HG03064 (cell line): ENCODE measurements around the gene RTN4RL2.

Source experiments
- ATAC-seq: cut with Tn5 transposase; IDR thresholded peaks from one replicate; pipeline ENCODE4 v1.9.1; 2021; ENCODE audit warnings: low read depth; ENCODE audit not compliant: unreplicated experiment

Gene RTN4RL2

DNA sequence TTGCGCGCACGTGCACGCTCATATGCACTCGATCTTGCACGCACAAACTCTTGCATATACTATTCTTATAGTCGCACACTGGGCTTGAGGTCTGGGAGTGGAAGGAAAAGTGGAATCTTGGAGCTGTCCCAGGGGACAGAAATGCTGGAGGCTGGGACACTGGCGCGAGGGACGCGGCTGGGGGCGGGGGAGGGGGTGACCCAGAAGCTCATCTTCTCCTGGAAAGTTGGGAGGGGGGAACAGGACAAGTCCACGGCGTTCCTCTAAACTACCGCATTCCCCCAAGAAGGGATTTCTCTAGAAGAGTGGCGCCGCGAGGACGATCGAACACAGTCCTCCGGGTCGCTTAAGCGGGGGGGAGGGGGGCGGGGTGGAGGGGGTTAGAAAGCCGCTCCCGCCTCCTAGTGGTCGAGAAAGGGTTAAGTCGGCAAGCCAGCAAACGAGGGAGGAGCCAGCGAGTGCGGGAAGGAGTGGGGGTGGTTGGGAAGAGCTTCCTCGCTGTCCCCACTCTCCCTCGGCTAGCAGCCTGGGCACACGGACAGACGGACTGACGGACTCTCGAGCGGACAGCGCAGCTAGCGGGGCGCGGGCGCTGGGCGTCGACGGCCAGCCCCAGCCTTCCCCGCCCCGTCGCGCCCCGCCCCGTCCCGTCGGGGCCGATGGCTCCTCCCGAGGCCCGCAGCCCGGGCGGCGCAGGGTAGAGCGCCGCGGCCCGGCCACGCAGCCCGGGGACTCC, at the start of gene RTN4RL2:
Gene RTN4RL2, plus strand, starts transcription at position 507 of the 736 bp plus-strand sequence. CDS start 338 bp downstream, outside the sequence.
- no peak for ATAC-seq

DNA sequence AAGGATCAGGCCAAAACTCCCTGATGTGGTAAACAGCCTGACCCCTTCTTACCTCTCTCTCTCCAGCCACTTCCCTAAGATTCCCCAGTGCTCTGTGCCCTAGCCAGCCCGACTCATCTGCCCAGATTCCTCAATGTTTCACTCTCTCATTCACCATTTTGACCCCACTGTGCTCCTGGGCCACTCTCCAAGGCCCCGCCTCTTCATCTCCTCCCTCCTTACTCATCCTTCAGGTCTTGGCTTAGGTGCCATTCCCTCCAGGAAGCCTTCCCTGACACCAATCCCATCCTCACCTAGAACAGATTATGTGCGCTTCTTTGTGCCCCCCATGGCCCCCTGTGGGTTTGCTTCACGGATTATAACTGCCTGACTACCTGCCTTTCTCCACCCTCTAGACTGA, 46.6 kb upstream of the RTN4RL2 start:
- ATAC-seq = no peak

DNA sequence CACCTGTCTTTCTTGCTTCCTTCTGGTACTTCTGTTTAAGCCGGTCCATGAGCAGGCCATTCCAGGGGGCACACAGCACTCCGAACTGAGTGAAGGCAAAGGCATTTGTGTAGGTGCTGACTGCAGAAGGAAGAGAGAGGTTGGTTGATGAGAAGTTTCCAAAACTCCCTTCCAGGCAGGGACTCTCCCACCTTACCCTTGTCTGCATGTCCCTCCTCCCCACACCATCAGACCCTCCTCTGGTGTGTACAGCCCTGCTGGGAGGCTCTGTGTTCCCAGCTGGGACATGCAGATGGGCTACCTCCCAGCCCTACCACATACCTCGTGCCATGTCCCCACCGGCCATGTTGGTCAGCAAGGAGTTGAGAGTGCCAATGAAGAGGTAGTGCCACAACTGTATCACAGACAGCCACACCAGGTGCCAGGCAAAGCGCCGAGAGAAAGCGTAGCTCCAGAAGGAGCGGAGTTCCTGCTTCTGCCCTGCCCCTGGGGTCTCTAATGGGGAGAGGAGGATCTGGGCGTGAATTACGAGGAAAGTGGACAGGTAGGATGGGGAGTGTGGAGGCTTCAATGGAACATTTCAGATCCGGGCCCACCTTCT, 45.6 kb upstream of the RTN4RL2 start:
- no peak for ATAC-seq

DNA sequence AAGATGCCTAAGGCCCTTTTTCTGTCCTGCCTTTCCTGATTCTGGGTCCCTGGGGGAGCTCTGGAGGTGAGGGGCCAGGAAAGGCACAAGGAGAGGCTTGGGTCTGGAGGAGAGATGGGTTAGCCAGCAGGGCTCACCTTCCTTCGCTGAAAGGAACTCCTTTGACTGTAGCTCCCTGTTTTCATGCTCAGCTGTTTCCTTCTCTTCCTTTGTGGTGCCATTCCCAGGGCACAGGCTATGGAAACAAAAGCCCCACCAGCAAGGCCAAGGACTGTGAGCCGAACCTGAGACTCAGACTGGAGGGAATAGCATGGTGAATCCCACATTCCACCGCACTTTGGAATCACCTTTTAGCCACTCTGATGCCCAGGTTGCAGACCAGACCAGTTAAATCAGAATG, 43.9 kb upstream of the RTN4RL2 start:
- ATAC-seq = no peak

DNA sequence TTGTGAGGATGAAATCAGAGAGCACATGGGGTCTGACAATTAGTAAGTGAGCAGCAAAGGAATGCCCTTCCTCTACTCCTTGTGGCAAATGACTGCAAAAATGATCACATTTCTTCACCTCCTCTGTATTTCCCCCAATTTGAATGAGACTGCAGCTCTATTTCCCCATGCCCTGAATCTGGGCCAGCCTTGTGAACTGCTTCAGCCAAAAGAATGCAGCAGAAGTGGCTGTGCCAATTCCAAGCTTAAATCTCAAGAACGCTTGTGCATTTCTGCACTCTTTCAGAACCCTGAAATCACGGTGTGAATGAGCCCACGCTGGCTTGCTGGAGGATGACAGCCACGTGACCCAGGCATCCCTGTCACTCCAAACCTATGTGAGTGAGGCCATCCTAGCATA, 43.3 kb upstream of the RTN4RL2 start:
- no peak for ATAC-seq

DNA sequence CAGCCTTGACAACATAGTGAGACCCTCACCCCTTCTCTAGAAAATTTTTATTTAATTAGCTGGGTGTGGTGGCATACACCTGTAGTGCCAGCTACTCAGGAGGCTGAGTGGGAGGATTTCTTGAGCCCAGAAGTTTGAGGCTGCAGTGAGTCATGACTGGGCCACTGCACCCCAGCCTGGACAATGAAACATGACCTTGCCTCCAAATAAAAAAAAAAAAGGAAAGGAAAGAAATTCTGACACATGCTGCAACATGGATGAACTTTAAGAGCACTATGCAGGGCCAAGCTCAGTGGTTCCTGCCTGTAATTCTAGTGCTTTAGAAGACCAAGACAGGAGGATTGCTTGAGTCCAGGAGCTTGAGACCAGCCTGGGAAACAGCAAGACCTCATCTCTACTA, 42.2 kb upstream of the RTN4RL2 start:
- no peak for ATAC-seq

DNA sequence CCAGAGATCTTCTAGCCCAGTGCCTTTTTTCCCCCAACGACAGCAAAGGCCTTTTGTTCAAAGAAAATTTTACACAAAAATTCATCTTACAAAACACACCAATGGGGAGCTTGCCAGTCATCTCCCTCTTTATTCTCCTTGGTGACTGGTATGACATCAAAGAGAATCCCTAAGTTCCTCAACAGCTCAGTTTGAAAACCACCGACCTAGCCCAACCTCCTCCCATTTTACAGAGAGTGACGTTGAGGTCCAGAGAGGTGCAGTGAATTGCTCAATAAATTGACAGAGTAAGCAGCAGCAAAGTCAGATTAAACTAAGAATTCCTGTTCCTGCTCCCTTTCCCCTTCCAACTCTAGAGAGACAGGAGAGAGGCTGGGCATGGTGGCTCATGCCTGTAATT, 41.2 kb upstream of the RTN4RL2 start:
- no peak for ATAC-seq

DNA sequence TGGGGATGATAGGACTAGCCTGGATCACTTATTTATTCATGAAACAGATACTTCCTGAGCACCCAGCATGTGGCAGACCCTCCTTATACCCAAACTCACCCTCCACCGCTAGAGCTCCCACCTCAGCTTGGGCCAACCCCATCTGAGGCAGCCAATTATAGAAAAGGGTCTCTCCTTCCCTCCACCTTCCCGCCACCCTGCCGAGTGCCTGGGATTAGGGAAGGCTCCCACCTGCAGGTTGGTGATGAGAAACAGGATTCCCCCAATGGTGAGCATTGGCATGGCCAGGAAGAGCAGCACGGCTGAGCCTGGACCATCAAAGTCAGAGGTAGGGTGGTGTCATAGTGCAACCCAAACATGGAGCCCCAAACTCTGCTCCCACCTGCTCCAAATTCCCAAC, 39.3 kb upstream of the RTN4RL2 start:
- no peak for ATAC-seq

DNA sequence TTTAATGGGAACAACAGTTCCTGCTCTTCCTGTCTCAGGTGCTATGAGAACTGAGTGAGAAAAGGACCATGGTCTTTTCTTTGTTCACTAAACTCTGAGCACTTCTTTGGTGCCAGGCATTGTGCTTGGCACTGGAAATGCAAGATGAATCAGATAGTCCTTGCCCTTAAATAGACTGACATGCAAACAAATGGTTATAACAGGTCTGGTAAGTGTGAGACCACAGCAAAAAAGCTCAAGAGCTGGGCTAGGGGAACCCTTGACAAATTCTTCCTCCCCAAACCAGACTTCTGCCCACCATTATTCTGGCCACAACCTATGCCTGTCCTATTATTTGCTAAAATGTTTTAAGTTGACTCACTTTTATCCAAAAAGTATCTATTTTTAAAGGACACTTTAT, 38.5 kb upstream of the RTN4RL2 start:
- ATAC-seq = no peak

DNA sequence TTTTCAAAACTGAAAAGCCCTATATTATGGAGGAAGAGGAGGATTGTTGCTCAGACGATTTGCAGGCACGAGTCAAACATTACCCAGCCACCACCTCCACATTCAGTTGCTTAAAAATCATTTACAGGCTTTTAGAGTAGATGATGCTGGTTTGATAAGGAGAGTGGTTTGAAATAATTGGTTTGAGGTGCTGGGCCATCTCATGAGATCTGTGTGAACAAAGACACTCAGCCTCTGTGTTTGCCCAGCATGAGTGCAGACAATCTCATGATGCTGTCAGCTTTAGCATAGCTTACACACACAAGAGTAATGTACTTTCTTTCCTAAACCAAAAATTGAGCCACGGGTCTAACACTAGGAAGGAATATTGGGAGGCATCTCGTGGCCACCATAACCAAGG, 37.7 kb upstream of the RTN4RL2 start:
- no peak for ATAC-seq

DNA sequence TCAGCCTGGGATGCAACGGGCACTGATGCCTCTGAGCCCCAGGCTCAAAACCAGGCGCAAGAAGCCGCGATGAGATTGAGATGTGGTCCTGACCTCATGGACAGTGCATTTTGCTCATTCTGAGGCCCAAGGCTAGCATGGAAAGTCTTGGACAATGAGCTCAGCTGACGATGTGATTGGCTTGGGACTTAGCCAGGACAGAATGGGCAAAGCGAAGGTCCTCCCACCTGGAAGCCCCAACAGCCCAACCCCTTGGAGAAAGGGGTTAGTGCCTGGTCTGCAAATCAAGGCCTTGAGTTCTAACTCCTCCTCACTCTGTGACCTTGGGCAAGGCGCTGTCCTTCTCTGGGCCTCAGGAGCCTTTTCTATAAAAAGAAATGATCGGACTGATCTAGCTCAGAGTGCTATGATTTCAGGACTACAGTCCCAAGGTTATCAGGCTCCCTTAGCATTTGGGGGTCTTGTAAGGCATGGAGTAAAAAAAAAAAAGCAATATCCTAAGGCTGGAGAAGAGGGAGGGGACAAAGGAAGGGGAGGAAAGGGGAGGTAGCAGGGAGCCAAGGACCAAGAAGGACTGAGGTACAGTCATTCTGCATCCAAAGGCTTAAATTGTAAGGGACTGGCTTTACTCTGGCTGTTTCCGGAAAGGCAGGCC, 36.1 kb upstream of the RTN4RL2 start:
- ATAC-seq = no peak

DNA sequence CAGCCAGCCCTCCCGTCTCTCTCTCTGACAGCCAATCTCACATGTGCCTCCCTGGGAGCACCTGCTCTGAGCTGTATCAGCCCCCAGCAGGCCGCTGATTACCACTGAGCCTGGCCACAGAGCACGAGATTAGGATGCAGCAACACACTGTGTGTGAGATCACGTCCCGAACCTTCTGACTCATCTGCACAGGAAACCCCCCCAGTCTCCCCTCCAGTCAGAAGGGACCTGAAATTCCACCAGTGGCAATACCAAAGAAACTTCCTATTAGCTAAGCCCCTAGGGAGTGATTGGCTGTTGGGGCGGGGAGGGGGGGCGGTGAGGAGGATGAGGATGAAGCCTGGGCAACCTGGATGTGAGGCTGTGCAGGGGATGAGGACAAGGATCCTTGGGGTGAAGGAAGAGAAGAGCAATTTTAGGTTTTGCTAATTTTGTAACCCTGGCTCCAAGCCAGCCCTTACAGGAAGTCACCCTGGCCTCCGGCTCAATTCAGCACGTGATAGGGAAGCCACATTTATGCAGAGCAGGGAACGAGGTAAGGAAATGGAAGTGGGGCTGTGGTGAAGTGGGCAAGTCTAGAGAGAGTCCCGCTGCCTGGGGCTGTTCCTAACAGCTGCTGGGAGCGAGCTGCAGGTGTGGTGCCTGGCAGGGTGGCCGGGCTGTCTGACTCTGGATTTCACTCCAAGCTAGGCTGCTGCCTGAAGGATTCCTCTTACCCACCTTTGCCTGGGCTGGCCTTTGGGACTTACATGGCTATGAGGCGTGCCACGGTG, 35.4 kb upstream of the RTN4RL2 start:
- peak; percentile 88 for ATAC-seq

DNA sequence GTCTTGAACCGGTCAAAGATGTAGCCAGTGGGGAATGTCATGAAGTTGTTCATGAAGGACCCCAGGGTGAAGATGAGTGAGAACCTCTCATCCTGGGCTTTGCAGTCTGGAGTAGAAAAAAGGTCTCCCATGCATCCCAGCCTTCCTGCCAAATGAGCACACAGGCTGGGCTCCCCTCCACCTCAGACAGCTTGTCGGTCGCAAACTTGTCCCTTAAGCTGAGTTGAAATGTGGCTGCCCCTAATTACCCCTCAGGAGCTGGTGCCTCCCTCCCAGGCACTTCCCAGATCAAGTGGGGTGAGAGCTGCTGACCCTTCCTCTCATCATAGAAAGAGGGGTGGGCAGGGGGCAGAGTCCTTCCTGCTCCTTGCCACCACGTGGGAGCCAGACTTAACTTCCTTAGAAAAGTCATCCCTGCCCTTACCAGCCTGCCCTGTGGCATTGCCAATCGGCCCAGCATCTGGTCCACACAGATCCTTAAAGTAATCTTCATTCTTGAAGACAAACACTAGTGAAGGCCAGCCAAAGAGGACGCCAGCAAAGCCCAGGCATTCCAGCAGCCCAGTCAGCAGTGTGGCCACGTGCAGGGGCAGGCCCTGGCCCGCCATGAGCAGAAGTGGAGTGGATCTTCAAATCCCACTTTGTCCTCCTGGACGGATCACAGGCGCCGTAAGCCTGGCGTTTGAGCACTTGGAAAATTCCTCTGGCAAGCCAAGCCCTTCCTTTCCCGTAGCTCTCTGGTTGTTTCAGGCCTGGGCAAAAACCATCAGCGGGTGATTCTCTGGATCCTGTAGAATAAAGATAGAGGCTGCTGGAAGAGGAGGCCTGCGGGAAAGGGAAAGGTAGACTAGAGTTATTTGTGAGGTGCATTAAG, 34.5 kb upstream of the RTN4RL2 start:
- ATAC-seq = no peak

DNA sequence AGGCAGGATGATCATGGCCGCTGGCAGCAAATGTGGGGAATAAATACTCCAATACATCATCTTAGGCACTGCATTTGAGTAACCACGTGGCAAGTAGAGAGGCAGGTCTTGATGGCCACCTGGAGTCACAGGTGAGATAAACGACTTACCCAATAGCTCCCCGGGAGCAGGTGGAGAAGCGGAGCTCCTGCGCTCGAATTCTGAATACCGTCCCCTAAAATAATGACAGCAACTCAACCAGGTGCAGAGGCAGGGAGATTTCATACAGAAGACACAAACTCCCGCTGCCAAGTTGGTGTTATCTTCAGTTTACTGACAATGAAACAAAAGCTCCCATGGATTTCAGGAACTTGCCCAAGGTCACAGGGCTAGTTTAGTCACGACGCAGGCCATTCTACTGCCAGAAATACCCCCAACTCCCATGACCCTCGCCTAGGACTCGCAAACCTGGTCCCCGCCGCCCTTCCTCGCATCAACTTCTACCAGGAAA, 33.8 kb upstream of the RTN4RL2 start:
- ATAC-seq = peak; percentile 0

DNA sequence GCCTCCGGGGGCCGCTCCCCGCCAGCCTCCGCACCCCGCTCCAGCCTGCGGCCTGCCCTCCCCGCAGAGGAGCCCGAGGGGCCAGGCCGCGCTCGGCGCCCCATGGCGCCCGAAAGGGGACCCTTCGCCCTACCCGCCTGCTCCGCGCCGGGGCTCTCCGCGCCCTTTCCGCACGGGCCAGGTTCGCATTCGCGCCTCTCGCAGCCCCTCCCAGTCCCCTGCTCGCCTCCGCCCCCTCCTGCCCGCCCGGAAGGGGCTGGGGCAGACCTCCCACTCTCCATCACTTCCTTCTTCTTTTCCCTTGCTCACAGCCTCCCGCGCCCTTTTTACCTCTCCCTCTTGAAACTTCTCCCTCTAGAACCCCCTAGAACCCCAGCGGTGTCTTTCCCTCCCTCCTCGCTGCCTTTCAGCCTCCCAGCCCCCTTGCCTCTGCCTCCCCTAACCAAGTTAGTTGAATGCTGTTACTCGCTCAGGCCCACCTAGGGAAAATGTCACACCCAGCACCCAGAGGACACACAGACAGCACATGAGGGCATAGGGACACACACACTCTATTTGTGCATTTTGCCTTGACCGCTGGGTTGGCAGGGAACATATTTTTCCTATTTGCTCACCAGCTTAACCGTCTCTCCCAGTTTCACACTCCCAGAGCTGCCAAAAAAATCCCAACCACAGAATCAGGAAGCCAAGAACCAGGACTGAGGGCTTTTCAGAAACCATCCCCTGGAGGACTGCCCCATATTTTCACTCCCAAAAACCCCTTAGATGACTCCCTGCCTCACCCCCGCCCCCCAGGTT, 33.2 kb upstream of the RTN4RL2 start, which contains the start of gene SLC43A3:
Gene SLC43A3, minus strand, starts transcription at position 193 of the 798 bp plus-strand sequence. CDS start 949 bp downstream, outside the sequence.
- ATAC-seq = peak; percentile 50

DNA sequence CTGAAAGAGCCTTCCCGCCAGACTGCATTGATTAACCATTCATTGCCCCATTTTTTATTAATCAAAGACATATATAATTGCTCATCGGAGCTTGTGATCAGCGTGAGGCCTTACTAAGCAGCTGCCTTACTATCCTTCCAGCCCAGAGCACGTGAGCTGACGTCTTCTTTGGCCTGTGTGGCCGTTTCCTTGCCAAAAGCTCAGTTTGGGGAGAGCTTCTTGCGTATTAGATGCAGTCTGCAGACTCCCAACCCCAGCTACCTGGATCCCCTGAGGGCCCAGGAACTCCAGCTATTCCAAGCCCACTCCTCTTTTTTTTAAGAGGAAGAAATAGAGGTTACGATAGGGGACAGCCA, 32.6 kb upstream of the RTN4RL2 start:
- ATAC-seq = no peak

DNA sequence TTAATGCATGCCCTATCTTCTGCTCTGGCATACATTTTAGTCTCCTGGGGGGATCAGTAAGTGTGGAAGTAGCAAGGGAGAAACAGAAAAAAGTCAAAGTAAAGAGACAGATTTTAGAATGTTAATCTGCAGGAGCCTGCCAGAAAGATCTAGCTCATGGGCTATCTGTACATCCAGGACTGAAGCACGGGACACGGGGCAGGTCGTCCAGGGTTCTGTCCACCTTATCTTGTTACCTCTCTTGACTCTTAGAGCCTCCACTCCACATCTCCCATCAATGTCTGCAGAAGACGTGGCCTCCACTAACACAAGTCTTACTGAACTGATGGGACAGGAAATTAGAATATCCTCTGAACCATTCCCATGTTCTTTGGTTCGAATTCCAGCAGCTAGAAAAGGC, 31.7 kb upstream of the RTN4RL2 start:
- no peak for ATAC-seq

DNA sequence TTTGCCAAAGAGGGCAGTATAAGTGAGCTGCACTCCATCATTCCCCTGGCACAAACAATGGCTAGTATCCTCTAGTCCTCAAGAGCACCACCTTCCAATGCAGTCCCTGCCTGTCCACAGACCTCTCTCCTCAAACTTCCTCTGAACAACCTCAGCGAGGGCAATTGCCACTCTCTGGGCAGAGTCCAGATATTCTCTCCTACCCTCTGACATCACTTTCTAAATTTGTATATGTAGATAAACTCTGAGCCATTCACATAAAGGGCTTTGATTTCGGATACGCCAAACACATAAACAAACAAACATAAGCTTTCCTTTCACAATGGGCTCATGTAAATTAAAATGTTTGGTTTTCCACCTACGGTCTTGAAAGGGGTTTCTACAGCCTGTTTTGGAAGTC, 30.4 kb upstream of the RTN4RL2 start:
- ATAC-seq = no peak

DNA sequence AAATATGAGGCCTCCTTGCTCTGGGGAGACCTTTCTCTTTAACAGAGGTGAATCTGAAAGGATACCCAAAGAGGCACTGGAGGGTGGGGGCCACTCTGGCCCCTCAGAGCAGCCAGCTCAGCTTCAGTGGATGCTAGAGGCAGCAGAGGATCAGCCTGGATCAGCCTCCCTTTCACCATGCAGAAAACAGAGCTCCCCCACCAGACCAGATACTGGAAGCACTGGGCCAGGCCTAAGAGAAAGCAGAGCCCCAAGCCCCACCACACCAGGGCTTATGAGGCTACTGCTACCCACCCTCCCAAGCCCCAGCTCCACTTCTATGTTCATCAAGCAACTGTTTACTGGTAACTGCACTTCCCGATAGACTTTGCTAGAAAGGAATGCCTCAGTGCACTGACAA, 29.4 kb upstream of the RTN4RL2 start:
- ATAC-seq = no peak
